Left forelimb (tissue), 1 donor: Measurements from ENCODE around the gene LRRC8B.

Experiments
- DNase-seq: peaks from one replicate; pipeline ENCODE4 v3.0.0-alpha.2; 2018; ENCODE audit warnings: low spot score

The LRRC8B gene

GRCh38 chr1:89547563-89548116 is 23.0 kb downstream of the LRRC8B start:
- DNase-seq, result no peak

GRCh38 chr1:89548122-89548857 is 23.7 kb downstream of the LRRC8B start:
- no peak for DNase-seq

- DNase-seq, result no peak
Measured at GRCh38 chr1:89550995-89551394, 26.4 kb downstream of the LRRC8B start.

- DNase-seq, result no peak
Measured at GRCh38 chr1:89552471-89553081, 27.9 kb downstream of the LRRC8B start.

- no peak for DNase-seq
Measured at GRCh38 chr1:89553157-89553556, 28.5 kb downstream of the LRRC8B start.

- no peak for DNase-seq
Measured at GRCh38 chr1:89555550-89555949, 30.9 kb downstream of the LRRC8B start.

- no peak for DNase-seq
Measured at GRCh38 chr1:89556726-89557444, 32.3 kb downstream of the LRRC8B start.

- DNase-seq, result no peak
Measured at GRCh38 chr1:89557445-89557825, 32.8 kb downstream of the LRRC8B start.

GRCh38 chr1:89557956-89558355 is 33.3 kb downstream of the LRRC8B start:
- no peak for DNase-seq

- no peak for DNase-seq
Measured at GRCh38 chr1:89563957-89564604, 39.5 kb downstream of the LRRC8B start.

GRCh38 chr1:89565521-89565920 is 40.9 kb downstream of the LRRC8B start:
- DNase-seq, result no peak

- no peak for DNase-seq
Measured at GRCh38 chr1:89566761-89567174, 42.1 kb downstream of the LRRC8B start.

GRCh38 chr1:89567797-89568196 is 43.2 kb downstream of the LRRC8B start:
- no peak for DNase-seq

GRCh38 chr1:89573410-89573809 is 48.8 kb downstream of the LRRC8B start:
- DNase-seq, result no peak

- DNase-seq, result no peak
Measured at GRCh38 chr1:89574621-89575020, 50.0 kb downstream of the LRRC8B start.

GRCh38 chr1:89575207-89575606 is 50.6 kb downstream of the LRRC8B start:
- DNase-seq, result no peak

GRCh38 chr1:89576013-89576412 is 51.4 kb downstream of the LRRC8B start:
- no peak for DNase-seq

GRCh38 chr1:89578151-89578550 is 53.5 kb downstream of the LRRC8B start:
- no peak for DNase-seq

GRCh38 chr1:89578946-89579684 is 54.5 kb downstream of the LRRC8B start:
- DNase-seq, result no peak

- DNase-seq, result no peak
Measured at GRCh38 chr1:89580036-89580435, 55.4 kb downstream of the LRRC8B start.

GRCh38 chr1:89581859-89582258 is 57.2 kb downstream of the LRRC8B start:
- DNase-seq, result no peak

GRCh38 chr1:89582571-89582970 is 57.9 kb downstream of the LRRC8B start:
- no peak for DNase-seq
